ENCODE data around the gene DYNLL1.
"Not testable (repeated sequence)": the region's sequence is repeated elsewhere in the genome, so short reads cannot be mapped to it uniquely, and the experiment has no call there.

DYNLL1 gene

GRCh38 chr12:120495731-120496412 is at the start of gene DYNLL1:
TSS of gene DYNLL1 (plus strand) at chr12:120496113. CDS start at chr12:120496422, 309 bp downstream.
- DNase-seq (ENCODE audit: low spot score) = peak; percentile 99

GRCh38 chr12:120446844-120447178 is 49.1 kb upstream of the DYNLL1 start:
- not testable (repeated sequence) for DNase-seq (ENCODE audit: low spot score)

GRCh38 chr12:120447992-120448391 is 47.9 kb upstream of the DYNLL1 start:
- no peak for DNase-seq (ENCODE audit: low spot score)

- not testable (repeated sequence) for DNase-seq (ENCODE audit: low spot score)
Observed at GRCh38 chr12:120452524-120452923, 43.4 kb upstream of the DYNLL1 start.

- DNase-seq (ENCODE audit: low spot score) = no peak
Observed at GRCh38 chr12:120453060-120453750, 42.7 kb upstream of the DYNLL1 start.

- peak; percentile 61 for DNase-seq (ENCODE audit: low spot score)
Observed at GRCh38 chr12:120453977-120454376, 41.9 kb upstream of the DYNLL1 start.

GRCh38 chr12:120455302-120455701 is 40.6 kb upstream of the DYNLL1 start:
- no peak for DNase-seq (ENCODE audit: low spot score)

- peak; percentile 53 for DNase-seq (ENCODE audit: low spot score)
Observed at GRCh38 chr12:120457133-120457532, 38.8 kb upstream of the DYNLL1 start.

- DNase-seq (ENCODE audit: low spot score) = no peak
Observed at GRCh38 chr12:120460157-120460556, 35.8 kb upstream of the DYNLL1 start.

GRCh38 chr12:120462099-120462640 is 33.7 kb upstream of the DYNLL1 start:
- DNase-seq (ENCODE audit: low spot score) = no peak

GRCh38 chr12:120463712-120464111 is 32.2 kb upstream of the DYNLL1 start:
- DNase-seq (ENCODE audit: low spot score) = no peak

GRCh38 chr12:120465756-120466155 is 30.2 kb upstream of the DYNLL1 start:
- no peak for DNase-seq (ENCODE audit: low spot score)

- no peak for DNase-seq (ENCODE audit: low spot score)
Observed at GRCh38 chr12:120466560-120467315, 29.2 kb upstream of the DYNLL1 start.

- no peak for DNase-seq (ENCODE audit: low spot score)
Observed at GRCh38 chr12:120467439-120467838, 28.5 kb upstream of the DYNLL1 start.

GRCh38 chr12:120468325-120468820 is 27.5 kb upstream of the DYNLL1 start:
- DNase-seq (ENCODE audit: low spot score) = no peak

GRCh38 chr12:120468821-120469449 is 27.0 kb upstream of the DYNLL1 start:
- DNase-seq (ENCODE audit: low spot score) = peak; percentile 81

GRCh38 chr12:120469450-120470149 is 26.3 kb upstream of the DYNLL1 start, which contains the start of gene SRSF9:
TSS of gene SRSF9 (minus strand) at chr12:120469748. CDS start at chr12:120469609, 139 bp downstream.
- peak; percentile 99 for DNase-seq (ENCODE audit: low spot score)

- DNase-seq (ENCODE audit: low spot score) = no peak
Observed at GRCh38 chr12:120470150-120470784, 25.6 kb upstream of the DYNLL1 start.

GRCh38 chr12:120472521-120472920 is 23.4 kb upstream of the DYNLL1 start:
- no peak for DNase-seq (ENCODE audit: low spot score)

- DNase-seq (ENCODE audit: low spot score) = no peak
Observed at GRCh38 chr12:120473807-120474615, 21.9 kb upstream of the DYNLL1 start.

Data from D341Med (cell line).